Stimulated activated CD4-positive, alpha-beta T cell treated with anti-CD3 and anti-CD28 coated beads, Interleukin-15, amount 100 ng/mL, for 1 hour (primary cell): ENCODE results near the gene PCYT2.
A peak's percentile ranks its signal among the peaks of the same experiment; 100 is the strongest.
"Not testable (repeated sequence)": the region's sequence is repeated elsewhere in the genome, so short reads cannot be mapped to it uniquely, and the experiment has no call there.

Source experiments
- DNase-seq, 2 donors: peaks; one replicate each; pipeline ENCODE4 v3.0.0-alpha.2; 2020; ENCODE audit warnings: low read depth in 1 of 2, low spot score in 1 of 2

The PCYT2 gene

GRCh38 chr17:81927653-81928543, 16.7 kb upstream of the PCYT2 start, which contains the start of gene MAFG:
Gene MAFG (minus strand): TSS chr17:81927735. CDS start chr17:81923185, 4,550 bp downstream.
- peak; percentile 75 to 85 for DNase-seq

GRCh38 chr17:81927152-81927652, 16.0 kb upstream of the PCYT2 start:
- no peak for DNase-seq

GRCh38 chr17:81926451-81927151, 15.4 kb upstream of the PCYT2 start:
- DNase-seq: peak; percentile 36 to 57

- DNase-seq: no peak
Measured at GRCh38 chr17:81925860-81926450, 14.8 kb upstream of the PCYT2 start.

- no peak for DNase-seq
Measured at GRCh38 chr17:81924557-81925532, 13.6 kb upstream of the PCYT2 start.

DNA sequence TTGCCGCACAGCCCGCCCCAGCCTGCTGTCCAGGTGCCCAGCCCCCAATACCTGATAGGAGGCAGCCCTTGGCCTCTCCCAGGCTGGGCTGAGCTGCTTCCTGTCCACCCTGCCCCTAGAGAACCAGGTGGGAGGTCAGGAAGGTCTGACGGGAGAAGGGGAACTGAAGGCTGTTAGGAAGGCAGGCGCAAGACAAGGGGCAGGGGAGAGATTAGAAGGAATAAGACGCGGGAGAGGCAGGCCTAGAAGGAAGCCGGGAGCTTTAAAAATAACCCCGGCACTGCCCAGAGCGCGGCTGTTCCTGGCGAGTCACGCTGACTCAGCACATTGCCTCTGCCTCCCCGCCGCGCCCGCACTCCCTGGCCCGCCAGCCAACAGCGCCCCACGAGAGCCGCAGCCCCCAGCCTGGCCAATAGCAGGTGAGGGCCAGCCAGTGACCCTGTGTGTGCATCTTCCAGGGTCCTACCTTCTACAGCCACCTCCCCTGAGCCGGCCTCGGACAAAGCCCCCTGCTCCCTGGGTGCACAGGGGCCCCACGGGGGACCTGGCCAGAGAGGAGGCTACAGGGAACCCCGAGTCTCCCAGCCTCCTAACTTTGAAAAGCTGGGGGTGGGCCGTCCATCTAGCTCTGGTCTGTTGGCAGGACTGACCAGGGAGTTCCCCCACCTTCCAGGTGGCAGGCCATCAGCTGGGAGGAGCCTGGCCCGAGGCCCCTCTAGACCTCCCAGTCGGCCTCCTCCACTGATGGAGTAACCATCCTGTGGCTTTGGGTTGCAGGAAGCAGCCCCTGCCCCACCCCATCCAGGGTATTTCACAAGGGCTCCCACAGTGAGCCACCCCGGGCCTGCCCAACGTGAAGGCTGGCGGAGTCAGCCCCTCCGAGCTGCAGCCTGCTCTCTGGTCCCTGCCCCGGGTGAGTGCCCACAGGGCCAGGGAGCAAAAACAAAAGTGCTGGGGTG, 12.4 kb upstream of the PCYT2 start:
- DNase-seq: no peak

- no peak for DNase-seq
Measured at GRCh38 chr17:81922566-81923301, 11.5 kb upstream of the PCYT2 start.

DNA sequence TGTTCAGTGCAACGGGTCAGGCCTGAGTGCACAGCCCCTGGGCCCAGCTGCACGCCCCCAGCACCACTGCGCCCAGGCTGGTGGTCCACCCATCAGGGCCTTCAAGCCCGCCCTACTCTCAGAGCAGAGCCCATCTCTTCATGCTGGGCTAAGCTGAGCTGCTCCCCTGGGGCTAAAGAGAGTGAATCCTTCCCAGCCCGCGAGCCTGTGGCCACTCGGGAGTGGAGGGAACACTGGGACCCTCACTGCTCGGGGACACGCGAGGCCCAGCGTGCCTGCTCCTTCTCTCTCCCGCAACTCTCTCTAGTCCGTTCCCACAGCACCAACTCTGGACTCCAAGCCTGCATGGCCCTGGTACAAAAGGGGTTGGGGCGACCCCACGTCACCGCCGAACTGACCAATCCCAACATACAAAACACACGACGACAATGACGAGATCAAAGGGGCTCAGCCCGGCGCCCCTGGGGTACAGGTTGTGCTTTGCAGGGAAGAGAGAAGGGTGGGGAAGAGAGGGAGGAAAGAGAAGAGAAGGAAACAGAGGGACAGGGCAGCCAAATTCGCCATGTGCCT, 10.9 kb upstream of the PCYT2 start:
- no peak for DNase-seq

DNA sequence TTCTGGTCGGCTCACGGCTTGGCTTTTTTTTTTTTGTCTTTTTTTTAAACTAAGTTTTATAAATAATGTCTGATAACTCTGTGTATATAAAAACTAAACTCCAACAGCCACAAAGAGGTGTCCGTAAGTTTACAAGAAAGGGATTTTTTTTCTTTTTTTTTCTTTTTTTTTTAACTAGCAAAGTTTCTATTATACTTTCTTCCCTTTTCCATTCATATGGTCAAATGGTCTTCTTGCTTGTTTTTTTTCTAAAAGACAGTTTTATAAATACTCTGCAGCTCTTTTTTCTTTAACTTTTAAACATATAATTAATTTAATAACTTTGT, 10.3 kb upstream of the PCYT2 start:
- DNase-seq: no peak

- DNase-seq: no peak
Measured at GRCh38 chr17:81920612-81921536, 9.7 kb upstream of the PCYT2 start.

DNA sequence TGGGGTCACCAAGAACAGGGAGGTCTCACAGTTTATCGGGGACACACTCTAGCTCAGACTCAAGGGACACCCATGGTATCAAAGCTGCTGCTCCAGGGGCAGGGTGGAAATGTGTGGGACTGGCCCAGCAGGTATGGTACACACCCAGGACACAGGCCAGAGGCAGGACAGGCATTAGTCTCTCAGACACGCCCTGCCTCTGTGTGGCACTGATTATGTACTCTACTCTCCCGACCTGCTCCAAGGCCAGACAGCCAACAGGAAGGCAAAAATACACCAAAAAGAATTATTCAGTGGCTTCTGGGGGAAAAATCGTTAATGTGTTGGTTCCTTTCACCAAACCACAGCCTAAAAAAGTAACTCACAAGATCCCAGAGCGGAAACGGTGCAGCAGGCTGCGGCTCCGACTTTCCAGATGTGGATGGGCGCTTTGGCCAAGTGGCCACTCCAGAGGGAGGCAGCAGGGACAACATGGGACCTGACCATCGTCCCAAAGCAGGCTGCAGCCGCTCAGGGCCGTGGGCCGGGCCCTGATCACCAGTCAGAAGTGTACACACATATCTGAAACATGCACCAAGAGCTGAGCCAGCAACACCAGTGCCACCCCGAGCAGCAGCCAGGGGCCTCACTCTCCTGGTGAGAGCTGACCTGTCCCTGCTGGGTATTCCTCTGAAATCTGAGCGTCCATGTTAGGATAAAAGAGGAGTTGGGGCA, 7.8 kb upstream of the PCYT2 start:
- DNase-seq: no peak

DNA sequence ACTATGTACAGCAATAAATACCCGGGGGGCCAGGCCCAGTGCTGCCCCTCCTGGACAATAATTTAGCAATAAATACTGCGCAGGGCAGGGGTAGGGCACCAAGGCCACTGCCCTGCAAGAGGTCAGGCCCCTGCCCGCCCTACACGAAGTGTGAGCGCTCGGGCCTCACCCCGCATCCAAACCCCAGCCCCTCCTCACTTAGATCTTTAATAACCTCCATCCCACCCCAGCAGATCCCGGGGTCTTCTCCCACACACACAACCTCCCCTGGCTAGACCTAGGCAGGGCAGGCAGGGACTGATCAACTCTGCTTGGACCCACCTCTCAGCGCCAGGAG, 7.1 kb upstream of the PCYT2 start:
- not testable (repeated sequence) for DNase-seq

GRCh38 chr17:81917565-81918332, 6.5 kb upstream of the PCYT2 start, which contains the start of gene SIRT7:
Gene SIRT7 (minus strand): TSS chr17:81918176. CDS start chr17:81918131, 45 bp downstream.
- peak; percentile 72 to 76 for DNase-seq

GRCh38 chr17:81916234-81917001, 5.2 kb upstream of the PCYT2 start:
- DNase-seq: no peak

DNA sequence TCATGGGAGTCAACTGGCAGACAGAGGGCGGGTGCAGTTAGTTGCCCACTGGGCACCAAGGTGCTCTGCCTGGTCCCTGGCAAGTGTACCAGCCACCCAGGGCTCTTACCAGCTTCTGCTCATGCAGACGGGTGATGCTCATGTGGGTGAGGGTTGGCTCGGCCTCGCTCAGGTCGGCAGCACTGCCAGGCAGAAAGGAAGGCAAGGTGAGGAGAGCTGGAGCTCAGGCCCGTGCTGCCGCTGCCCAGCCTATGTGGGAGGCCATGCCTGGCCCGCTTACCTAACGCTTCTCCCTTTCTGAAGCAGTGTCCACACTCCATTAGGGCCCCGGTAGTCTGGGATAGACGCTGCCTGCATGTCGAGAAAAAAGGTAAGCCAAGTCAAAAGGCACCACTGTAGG, 4.1 kb upstream of the PCYT2 start:
- DNase-seq: no peak
